A549 (cell line): Measurements from ENCODE around the gene MAGI2.

Source experiments
- CHD2 ChIP-seq: fragments of 150-350 bp; IDR thresholded peaks from 2 replicates; pipeline ENCODE4 v1.6.1; 2014; ENCODE audit warnings: low read length; ENCODE audit not compliant: partially characterized antibody
- EP300 ChIP-seq, 2 experiments: fragments of >200 bp; sonication (Bioruptor Twin); formaldehyde crosslinking; IDR thresholded peaks; 2 replicates in 1 of 2; 3 replicates in 1 of 2; pipeline ENCODE4 v1.6.1; 2016 to 2017
- MAFK ChIP-seq: fragments of 450-650 bp; IDR thresholded peaks from 2 replicates; pipeline ENCODE4 v1.6.1; 2014; ENCODE audit not compliant: partially characterized antibody
- MYC ChIP-seq: IDR thresholded peaks from 2 replicates; pipeline ENCODE4 v1.6.1; 2012; ENCODE audit warnings: mild to moderate bottlenecking, inconsistent platforms, low read length, improper control_type of control experiment, borderline replicate concordance
- NFE2L2 ChIP-seq: fragments of 150-350 bp; conservative IDR thresholded peaks from 2 replicates; pipeline ENCODE4 v1.6.1; 2014; ENCODE audit warnings: low read length
- NR3C1 ChIP-seq: fragments of >200 bp; sonication (Bioruptor Twin); formaldehyde crosslinking; IDR thresholded peaks from 3 replicates; pipeline ENCODE4 v1.6.1; 2017
- PHF8 ChIP-seq: fragments of 200-600 bp; sonication (generic); IDR thresholded peaks from 2 replicates; pipeline ENCODE4 v1.6.1; 2016; ENCODE audit warnings: low read depth, mild to moderate bottlenecking, antibody characterized with exemption, moderate library complexity, borderline replicate concordance
- POLR2A ChIP-seq: IDR thresholded peaks from 2 replicates; pipeline ENCODE4 v1.6.1; 2012; ENCODE audit warnings: mild to moderate bottlenecking, low read length
- REST ChIP-seq: fragments of 200-600 bp; sonication (generic); IDR thresholded peaks from 2 replicates; pipeline ENCODE4 v1.6.1; 2016; ENCODE audit warnings: antibody characterized with exemption, mild to moderate bottlenecking, moderate library complexity
- RNF2 ChIP-seq: fragments of 200-600 bp; sonication (generic); IDR thresholded peaks from 2 replicates; pipeline ENCODE4 v1.6.1; 2016; ENCODE audit warnings: low read depth, mild to moderate bottlenecking, antibody characterized with exemption, moderate library complexity, borderline replicate concordance
- TF ChIP-seq, protein P1 (sequence below): fragments of 250-450 bp; sonication (Bioruptor Pico); IDR thresholded peaks from 2 replicates; pipeline ENCODE4 v1.5.0; 2021; ENCODE audit warnings: mild to moderate bottlenecking, moderate library complexity, borderline replicate concordance
- TF ChIP-seq, protein P2 (sequence below): fragments of >200 bp; sonication (Bioruptor Twin); formaldehyde crosslinking; IDR thresholded peaks from 3 replicates; pipeline ENCODE4 v1.5.1; 2016

DNA sequence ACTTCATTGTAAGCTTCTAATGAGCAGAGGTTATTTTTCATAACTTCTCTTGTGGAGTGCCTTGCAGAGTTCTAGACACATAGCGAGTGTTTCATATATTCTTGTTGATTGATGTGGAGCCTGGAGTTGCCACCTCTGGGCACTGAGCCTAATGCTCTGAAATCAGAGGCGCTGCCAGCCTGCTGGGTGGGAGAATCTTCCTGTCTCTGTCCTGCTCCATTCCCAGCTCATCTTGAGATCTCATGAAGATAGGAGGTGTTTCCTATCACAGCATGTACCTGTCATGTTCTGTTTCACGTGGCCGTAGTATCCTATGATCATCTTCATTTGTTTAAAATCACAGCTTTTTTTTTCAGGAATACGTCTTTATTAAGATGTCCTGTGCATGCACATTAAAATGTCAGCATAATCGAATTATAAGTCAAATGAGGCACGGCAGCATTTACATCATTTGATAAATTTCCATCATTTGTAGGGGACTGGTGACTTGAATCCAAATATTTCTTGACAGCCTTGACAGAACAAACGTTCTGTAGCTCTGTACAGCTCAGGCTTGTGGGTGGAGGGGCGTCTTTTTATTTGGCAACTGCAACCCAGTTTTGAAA, 1261.9 kb downstream of the MAGI2 start:
- TF ChIP-seq MAFK, result no peak
- no peak for TF ChIP-seq POLR2A
- no peak for TF ChIP-seq NR3C1
- TF ChIP-seq, protein P1, sequence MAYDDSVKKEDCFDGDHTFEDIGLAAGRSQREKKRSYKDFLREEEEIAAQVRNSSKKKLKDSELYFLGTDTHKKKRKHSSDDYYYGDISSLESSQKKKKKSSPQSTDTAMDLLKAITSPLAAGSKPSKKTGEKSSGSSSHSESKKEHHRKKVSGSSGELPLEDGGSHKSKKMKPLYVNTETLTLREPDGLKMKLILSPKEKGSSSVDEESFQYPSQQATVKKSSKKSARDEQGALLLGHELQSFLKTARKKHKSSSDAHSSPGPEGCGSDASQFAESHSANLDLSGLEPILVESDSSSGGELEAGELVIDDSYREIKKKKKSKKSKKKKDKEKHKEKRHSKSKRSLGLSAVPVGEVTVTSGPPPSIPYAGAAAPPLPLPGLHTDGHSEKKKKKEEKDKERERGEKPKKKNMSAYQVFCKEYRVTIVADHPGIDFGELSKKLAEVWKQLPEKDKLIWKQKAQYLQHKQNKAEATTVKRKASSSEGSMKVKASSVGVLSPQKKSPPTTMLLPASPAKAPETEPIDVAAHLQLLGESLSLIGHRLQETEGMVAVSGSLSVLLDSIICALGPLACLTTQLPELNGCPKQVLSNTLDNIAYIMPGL, result no peak
- TF ChIP-seq, protein P2, sequence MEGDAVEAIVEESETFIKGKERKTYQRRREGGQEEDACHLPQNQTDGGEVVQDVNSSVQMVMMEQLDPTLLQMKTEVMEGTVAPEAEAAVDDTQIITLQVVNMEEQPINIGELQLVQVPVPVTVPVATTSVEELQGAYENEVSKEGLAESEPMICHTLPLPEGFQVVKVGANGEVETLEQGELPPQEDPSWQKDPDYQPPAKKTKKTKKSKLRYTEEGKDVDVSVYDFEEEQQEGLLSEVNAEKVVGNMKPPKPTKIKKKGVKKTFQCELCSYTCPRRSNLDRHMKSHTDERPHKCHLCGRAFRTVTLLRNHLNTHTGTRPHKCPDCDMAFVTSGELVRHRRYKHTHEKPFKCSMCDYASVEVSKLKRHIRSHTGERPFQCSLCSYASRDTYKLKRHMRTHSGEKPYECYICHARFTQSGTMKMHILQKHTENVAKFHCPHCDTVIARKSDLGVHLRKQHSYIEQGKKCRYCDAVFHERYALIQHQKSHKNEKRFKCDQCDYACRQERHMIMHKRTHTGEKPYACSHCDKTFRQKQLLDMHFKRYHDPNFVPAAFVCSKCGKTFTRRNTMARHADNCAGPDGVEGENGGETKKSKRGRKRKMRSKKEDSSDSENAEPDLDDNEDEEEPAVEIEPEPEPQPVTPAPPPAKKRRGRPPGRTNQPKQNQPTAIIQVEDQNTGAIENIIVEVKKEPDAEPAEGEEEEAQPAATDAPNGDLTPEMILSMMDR, result no peak
- TF ChIP-seq CHD2, result no peak
- no peak for TF ChIP-seq EP300 (IDR thresholded peaks at IDR 0.05)
- TF ChIP-seq MYC, result no peak
- TF ChIP-seq RNF2, result no peak
- TF ChIP-seq REST, result no peak
- no peak for TF ChIP-seq NFE2L2
- no peak for TF ChIP-seq PHF8
